NCI-H2171 (cell line): ENCODE measurements around the gene NEK4.
A peak's percentile ranks its signal among the peaks of the same experiment; 100 is the strongest.

Source experiments
- DNase-seq: peaks from one replicate; lab custom pipeline; 2025; lab: John Stamatoyannopoulos, UW

NEK4 gene

DNA sequence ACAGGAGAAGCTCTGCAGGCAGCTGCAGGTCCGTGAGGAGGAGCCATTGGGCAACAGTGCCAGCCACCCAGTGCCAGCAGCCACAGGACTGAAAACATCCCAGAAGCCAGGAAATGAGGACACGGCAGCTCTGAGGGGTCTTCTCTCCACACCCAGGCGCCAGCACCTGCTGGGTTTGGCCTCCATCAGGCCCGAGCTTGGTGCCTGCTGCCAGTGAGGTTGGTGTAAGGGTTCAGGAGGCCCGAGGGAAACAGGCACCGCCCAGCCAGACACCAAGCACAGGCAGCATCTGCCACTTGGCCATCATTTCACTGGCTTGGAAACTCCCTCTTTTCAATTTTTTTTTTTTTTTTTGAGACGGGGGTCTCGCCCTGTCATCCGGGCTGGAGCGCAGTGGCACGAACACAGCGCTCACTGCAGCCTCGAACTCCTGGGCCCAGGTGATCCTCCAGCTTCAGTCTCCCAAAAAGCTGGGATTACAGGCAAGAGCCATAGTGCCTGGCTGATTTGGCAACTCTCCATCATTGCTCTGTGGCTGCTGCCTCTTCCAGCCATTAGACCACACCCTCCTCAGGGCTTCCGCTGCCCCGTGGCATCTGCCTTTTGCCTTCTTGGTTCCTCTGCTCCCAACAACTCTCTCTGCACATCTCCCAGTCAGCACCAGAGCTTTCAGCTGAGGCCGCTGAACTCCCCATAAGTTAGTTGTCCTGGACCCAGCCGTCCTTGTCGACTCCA lies 22.4 kb upstream of the NEK4 start:
- peak; percentile 44 for DNase-seq

DNA sequence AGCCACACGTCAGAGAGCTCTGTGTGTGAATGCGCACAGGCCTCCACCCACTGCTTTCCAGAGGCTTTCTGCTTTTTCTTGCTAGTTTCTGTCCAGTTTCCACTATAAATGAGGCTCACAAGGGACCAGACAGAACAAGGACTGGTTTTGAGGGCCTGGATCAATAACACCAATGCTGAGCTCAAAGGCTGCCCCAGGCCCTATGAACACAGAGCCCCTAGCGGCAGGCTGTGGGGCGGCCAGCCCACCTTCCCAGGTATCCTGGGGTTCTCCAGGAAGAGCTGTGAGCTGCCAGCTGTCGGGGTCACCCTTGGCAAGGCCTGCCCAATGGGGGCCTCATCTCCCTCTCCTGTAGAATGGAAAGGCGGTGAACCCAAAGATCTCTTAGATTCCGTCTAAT lies 21.7 kb upstream of the NEK4 start:
- DNase-seq: no peak

DNA sequence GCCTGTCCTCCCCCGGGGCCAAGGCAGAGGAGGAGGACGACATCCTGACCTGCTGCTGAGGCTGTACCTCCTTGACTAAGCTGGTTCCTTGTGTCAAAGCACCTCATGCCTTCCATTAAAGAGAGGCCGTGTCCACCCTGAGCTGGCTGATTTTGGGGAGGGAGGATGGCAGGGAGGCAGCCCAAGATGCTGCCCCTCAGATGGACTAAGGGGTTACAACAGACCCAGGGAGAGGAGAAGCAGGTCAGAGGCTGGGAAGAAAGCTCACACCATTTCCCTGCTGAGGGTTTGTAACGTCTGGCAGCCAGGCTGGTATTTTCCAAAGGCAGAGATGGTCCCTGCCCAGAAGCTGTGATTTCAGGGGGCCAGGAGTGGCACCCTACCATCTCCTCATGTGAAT lies 21.2 kb upstream of the NEK4 start:
- DNase-seq: no peak

DNA sequence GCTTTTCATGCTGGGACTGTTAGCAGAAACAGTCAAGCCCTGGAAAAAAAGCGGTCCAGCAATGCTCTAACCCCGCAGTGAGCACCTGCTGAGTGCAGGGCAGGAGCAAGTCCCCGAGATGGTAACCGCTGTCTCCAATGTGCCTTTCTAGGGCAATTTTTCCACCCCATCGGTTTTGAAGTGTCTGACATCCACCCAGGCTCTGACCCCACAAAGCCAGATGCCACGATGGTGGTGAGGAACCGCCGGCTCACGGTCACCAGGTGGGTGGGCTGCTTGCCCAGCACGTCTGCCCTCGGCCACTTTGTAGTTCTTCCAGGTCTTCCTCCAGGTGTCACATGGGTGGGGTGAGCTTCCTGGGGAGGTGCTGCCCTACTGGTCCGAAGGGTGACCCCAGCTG lies 20.6 kb upstream of the NEK4 start:
- DNase-seq: no peak

DNA sequence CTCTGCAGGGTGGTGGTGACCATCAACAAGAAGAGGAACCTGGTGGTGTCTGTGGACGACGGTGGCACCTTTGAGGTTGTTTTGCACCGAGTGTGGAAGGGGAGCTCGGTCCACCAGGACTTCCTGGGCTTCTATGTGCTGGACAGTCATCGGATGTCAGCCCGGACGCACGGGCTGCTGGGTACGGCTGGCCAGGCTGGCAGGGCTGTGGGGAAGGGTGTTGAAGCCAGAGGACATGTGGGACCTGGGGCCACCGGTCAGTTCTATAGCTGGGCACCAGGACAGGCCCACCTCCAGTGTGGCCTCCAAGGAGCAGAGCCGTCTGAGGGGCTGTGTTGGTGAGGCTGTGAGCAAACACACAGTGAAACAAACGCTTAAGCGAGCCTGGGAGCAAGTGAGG lies 20.0 kb upstream of the NEK4 start:
- no peak for DNase-seq

DNA sequence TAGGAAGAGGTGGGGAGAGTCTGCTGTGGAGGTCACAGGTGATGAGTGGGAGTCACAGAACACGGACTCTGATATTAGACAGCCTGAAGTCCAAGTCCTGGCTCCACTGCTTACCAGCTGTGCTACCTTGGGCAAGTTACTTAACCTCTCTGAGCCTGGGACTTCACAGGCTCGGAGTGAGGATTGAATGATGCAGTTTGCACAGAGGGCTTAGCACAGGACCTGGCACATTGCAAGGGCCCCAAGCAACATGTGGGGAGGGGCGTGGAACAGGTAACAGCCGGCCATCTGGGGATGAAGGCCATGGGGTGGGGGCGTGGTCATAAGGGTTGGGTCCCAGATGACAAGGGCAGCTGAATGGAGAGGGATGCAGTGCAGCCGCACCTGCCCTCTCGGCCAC lies 19.6 kb upstream of the NEK4 start:
- DNase-seq: no peak

DNA sequence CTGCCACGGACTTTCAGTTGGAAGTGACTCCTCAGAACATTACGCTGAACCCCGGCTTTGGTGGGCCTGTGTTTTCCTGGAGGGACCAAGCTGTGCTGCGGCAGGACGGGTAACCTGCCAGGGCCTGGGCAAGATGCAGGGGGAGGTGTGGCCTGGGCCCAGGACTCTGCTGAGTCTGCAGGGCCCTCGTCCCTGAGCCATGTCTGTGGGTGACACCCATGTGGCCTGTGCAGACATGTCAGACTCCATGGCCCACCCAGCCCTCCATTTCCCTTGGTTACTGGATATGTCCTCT lies 19.0 kb upstream of the NEK4 start:
- no peak for DNase-seq

DNA sequence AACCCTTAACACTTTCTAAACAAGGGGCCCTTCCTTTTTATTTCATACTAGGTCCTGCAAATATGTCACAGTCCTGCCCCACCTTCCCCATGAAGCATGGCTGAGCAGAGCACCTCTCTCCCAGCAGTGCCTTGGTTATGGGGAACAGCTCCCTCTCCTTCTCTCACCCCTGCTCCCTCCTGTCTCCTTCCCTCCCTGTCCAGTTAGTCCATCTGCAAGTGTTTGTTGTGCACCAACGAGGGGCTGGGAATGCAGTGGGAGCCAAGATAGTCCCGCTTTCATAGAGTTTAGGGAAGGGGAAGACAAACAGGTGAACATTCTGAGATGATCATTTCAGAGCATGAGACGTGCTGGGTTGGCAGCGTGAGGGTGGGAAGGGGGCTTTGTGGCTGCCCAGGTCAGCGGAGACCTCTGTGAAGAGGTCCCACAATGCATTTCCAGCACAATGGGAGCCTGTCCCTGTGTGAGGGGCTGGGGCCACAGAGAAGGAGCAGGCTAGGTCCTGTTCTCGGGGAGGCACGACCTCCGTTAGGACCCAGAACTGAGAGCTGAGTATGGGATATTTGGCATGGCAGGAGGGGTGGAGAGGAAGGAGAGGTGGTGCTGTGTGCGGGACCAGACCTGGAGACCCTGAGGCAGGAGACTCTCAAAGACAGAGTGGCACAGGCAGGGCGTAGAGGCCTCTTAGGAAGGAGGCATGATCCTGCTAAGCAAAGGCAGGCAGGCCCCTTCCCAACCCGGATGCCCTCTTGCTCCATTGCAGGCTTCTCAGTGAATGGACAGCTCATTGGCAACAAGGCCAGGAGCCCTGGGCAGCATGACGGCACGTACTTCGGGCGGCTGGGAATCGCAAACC lies 18.4 kb upstream of the NEK4 start:
- no peak for DNase-seq

DNA sequence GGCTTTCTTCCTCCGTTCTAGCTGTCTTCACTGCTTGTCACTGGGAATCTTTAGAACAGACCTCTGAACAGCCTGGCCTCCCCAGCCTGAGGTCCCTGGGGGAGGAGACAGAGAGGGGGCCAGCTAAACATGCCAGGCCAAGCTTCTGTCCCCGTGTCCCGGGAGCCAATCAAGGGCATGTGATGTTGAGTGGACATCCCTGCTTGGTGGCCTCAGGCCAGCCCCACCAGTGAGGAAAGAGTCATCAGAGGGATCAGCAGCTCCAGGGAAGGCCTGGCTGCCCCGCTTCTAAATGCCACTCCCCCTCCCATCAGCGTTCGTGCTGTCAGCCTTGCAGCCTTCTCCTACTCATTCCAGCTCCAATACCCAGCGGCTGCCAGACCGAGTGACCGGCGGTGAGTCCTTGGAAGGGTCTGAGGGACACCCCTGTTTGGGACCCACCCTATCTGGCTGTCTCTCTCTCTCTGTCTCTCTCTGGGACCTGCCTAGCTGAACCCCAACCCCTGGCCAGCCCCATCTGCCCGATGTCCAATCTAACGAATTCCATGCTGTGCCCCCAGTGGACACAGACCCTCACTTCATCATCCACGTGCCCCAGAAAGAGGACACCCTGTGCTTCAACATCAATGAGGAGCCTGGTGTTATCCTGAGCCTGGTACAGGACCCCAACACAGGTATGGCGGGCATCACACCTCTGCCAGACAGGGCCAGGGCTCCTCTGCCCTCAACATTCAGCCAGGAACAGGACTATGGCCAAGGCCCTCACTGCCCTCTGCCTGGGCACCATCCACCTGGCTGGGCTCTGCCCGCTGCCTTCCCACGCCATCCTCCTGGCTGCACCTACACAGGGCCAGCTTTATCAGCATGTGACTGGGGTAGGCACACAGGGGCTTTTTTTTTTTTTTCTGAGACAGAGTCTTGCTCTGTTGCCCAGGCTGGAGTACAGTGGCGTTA lies 17.2 kb upstream of the NEK4 start:
- DNase-seq: no peak

DNA sequence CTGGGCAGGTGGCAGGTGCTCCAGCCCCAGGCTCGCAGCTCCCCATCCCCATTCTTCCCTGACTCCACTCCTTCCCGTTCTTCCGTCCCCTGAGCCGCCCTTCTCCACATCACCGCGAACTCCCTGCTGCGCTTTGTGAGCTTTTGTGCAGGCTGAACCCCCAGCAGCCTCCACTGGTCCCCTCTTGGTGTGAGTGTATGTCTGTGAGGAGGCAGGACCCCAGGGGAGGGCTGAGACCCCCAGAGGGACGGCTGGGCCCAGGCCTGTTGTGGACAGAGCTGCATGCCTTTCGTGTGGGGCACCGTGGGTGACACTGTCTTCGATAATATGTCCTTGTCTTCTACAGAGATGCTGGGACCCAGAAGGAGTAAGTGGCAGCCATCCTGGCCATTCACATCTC lies 16.5 kb upstream of the NEK4 start:
- DNase-seq: no peak

DNA sequence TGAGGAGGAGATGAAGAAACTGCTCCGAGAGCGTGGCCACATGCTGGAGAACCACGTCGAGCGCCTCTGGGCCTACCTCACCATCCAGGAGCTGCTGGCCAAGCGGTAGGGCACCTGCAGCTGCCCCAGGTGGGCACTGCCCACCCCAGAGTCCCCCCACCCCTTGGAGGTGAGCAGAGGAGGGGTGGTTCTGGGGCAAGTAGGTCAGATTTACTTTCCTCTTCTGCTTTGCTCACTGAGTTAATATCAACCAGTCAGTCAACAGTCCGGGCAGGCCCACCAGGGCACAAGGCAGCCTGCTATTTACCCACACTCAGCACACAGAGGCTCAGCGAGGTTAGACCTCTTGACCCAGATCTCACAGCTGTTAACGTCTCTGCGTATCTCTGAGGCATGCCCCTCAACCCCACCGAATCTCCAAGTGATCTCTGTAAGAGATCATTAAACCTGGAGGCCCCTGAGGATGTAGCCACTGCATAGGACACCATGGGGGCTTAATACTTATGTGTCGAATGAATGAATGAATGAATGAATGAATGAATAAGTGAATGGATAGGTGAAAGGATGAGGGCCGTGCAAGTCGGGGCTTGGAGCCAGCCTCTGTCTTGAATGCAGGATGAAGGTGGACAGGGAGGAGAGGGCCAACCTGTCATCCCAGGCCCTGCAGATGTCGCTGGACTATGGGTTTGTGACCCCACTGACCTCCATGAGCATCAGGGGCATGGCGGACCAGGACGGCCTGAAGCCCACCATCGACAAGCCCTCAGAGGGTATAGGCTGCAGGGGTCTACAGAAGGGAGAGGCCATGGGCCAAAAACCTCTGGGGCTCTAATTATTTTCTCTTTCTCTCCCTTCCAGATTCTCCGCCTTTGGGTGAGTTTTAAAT lies 15.8 kb upstream of the NEK4 start:
- DNase-seq: no peak

DNA sequence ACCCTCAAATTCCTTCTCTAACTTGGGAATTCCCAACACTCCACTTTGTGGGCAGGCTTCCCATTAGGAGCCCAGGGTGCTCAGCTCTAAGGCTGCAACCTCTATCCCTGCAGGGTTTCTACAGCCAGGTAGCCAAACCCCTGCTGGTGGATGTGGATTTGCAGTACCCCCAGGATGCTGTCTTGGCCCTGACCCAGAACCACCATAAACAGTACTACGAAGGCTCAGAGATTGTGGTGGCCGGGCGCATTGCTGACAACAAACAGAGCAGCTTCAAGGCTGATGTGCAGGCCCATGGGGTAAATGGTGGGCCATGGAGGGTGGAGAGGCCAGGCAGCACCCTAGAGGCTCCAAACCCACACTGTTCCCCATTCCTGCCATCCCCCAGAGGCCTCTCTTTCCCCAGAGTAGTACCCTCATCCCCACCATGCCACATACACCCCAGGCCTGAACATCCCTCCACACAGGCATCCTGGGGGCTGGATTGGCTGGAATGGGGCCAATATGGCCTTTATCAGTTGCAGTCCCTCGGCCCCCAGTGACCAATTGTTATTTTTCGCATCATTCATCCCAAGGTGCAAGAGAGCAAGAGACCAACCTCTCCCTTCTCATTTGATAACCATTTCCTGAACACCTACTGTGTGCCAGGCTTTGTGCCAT lies 14.3 kb upstream of the NEK4 start:
- no peak for DNase-seq

DNA sequence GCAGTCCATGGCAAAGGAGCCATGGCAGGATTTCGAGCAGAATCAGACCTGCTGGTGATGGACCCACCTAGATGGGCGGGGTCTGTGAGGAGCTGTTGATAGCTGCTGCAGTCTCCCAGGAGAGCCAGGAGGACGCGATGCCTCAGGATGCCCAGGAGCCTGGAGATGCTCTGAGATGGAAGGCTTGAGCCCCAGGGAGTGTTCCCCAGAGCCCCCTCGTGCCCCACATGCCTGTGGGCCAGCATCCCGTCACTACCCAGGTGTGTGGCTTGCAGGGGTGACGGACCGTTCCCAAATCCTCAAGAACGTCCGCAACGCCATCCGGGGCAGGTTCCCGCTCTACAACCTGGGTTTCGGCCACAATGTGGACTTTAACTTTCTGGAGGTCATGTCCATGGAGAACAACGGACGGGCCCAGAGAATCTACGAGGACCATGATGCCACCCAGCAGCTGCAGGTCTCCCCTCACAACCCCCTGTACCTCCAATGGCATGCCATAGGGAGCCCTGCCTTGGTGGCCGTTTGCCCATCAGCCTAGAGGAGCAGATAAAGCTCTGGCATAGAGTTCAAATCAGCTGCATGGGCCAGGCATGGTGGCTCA lies 13.4 kb upstream of the NEK4 start:
- no peak for DNase-seq

DNA sequence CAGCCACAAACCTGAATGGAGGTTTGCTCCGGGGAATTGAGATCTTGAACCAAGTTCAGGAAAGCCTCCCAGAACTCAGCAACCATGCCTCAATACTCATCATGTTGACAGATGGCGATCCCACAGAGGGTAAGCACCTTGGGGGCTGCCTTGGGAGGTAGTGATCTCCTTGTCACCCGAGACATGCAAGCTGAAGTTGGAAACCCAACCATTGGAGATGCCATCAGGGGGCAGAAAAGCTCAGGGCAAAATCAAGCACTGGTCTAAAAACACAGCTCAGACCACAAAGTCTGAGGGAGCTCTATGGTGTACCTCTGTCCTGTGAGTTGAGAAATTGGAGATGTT lies 12.4 kb upstream of the NEK4 start:
- no peak for DNase-seq

DNA sequence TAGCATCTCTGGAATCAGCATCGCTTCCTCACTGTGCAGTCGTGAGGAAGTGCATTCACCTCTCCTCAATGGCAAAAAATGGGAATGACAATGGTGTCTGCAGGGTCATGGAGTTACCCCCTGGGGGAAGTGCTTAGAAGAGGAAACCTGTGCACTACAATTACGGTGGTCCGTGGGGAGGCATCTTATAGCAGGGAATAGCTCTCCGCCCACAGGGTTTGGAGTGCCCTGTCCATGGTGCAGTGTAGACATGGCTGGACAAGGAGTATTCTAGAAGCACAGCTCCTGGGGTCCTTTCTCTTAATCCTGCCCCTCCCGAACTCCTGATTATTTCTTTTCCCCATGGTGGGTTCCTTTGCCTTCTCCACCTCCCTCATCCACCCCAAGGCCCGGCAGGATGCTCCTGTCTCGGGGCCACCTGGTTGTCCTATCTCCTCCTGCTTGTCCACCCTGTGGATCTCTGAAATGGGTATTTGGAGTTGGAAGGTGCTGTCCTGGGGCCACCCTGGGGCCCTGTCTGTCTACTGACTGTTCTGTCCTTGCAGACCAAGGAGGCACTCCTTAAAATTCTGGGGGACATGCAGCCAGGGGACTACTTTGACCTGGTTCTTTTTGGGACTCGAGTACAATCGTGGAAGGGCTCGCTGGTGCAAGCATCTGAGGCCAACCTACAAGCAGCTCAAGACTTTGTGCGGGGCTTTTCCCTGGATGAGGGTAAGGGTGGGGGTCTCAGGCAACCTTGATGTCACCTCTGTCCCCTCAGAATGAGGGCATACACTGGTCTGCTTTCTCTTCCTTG lies 11.9 kb upstream of the NEK4 start:
- no peak for DNase-seq

DNA sequence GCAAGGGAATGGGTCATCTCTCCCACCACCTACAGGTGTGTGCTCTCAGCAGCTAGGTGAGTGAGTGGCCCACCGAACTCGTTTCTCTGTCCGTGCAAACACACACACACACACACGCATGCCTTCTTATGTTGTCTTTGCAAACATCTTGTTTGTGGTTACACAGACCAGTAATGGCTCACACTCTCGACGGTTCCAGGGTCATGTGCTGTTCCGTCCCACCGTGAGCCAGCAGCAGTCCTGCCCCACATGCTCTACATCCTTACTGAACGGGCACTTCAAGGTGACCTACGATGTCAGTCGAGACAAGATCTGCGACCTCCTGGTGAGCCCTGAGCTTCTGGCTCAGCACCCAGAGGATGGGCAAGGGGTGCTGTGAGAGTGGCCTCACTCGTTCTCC lies 11.0 kb upstream of the NEK4 start:
- no peak for DNase-seq

DNA sequence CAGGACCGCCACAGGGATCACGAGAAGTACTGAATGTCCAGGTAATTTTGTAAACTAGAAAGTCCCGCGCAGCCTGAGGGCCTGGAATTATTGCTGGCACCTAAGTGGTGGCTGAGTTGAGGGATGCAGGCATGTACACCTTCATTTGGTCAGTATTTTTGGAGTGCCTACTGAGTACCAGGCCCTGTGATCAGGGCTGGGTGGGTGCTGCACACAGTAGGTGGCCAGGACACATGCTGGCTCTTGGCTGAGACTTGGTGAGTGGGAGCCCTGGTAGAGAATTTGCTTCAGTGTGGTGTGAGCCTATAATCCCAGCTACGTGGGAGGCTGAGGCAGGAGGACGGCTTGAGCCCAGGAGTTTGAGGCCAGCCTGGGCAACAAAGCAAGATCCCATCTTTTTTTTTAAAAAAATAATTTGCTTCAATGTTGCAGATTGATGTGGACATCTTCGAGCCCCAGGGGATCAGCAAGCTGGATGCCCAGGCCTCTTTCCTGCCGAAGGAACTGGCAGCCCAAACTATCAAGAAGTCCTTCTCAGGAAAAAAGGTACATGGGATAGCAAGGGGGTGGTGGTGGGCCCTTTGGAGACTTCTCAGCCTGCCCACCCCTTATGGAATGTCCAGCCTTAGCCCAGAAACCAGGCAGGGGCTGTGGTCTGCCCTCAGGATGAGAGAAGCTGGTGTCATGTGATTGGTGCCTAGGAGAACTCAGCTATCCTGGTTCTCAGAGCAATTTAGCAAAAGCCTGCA lies 9.3 kb upstream of the NEK4 start:
- DNase-seq: no peak

DNA sequence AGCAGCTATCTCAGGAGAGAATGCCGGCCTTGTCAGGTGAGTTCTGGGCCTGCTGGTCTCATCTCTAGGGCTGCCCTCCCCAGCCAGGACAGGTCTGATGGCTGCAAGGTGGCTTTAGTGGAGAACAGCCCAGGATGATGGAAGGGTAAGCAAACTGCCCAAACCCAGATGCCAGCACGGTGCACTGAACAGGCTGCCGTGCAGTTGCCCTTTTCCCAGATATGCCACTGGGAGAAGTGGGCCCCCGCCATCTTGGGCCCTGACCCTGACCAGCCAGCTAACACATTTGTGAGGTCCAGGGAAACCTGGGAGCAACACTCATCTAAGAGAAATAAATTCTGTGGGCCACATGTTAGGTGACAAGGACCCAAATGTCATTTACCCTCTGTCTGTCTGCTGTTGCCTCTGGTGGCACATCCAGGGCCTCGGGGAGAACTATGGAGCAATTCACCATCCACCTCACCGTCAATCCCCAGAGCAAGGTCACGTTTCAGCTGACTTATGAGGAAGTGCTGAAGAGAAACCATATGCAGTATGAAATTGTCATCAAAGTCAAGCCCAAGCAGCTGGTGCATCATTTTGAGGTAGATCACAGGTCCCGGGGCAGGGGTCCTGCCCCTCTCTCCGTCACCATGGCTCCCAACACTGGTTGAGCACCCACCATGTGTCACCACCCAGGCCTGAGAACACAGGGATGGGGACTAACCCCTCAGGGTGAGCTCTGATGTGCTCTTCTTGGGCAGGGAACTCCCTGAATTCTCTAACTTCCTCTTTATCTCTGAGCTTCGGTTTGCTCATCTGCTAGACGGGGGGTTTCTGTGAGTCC lies 8.5 kb upstream of the NEK4 start:
- no peak for DNase-seq
